Inferior parietal cortex (tissue), 1 donor: Measurements from ENCODE around the gene RUNX3.

ENCODE experiments used
- DNase-seq: peaks from one replicate; pipeline ENCODE4 v3.0.0-alpha.2; 2016; ENCODE audit errors: extremely low spot score

The RUNX3 gene

DNA sequence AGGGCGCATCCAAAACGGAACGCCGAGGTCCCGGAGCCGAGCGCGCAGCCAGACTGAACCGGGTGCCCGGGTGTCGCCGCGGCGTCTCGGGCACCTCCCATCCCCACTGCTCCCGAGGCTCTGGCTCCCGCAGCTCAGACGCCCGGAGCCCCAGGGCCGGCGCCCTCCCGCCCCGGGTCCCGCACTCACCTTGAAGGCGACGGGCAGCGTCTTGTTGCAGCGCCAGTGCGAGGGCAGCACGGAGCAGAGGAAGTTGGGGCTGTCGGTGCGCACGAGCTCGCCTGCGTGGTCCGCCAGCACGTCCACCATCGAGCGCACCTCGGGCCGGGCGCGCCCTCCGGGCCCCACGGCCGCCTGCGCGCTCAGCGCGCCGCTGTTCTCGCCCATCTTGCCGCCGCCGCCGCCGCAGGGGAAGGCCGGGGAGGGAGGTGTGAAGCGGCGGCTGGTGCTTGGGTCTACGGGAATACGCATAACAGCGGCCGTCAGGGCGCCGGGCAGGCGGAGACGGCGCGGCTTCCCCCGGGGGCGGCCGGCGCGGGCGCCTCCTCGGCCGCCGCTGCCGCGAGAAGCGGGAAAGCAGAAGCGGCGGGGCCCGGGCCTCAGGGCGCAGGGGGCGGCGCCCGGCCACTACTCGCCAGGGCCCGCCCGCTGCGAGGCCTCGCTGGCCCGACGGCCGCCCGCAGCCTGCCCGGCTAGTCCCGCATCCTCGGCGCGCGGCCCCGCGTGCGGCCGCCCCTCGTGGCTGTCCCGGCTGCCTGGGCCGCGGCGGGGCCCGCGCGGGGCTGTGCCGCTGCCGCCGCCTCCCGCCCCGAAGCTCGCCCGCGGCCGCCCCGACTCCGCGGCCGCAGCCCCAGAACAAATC is 447 bp downstream of the RUNX3 start:
- no peak for DNase-seq

DNA sequence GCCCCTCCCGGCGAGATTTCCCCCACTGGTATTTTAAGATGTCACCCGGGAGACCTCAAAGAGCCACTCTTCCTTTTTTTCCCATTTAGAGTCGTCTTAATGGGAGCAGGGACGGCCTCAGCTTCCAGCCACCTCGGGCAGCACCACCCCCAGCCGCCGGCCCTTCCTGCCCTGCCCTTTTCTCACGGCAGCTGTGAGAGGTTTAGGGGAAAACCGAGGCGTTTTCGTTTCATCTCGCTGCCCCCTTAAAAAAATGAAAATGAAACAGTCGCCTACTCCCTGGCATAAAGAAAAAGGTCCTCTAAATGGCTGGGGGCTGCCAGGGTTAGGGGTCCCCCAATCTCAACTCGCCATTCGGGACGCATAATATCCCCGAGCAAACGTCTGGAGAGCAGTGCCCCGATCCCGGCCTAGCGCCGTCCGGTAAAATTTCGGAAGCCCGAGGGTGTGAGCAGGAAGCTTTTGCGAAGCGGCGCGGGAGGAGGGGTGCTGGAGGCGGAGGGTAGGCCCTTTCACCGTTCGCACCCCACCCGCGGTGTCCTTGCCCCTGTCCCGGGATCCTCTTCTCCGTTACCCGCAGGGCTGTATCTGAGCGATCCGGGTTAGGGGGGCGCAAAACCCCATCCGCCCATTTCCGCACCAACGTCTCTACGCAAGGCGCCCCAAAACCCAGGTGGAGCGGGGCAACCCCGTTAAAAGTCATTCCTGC is 1.2 kb downstream of the RUNX3 start:
- DNase-seq: no peak

DNA sequence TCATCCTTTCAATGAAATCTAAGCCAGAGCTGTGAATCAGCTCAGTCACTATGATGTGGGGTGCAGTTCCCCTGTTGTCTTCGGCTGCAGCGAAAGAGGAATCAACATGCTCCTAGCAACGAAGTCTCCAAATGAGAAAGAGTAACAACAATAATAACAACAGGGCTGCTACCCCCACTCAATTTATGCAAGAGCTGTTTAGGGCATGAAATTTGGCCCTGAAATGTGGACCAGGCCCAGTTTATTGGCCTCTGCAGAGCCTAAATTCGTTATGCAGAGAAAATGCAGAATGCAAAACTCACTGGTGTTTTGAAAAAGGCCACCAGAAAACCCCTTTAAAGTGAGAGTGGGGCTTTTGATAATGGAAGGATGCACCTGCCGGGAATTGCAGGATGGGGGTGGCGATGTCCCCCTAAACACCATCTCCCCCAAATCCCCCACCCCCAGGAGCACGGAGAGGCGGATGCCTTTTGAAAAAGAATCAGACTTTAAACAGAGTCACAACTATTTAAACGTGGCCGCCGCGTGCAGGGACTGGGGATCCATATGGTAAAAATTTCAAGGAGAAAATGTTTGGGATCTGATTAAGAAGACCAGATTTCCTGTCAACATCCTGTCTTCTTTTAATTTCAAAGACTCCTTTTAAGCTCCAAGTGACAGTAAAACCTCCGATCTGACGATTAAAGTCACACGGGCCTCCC is 1.9 kb downstream of the RUNX3 start:
- no peak for DNase-seq

DNA sequence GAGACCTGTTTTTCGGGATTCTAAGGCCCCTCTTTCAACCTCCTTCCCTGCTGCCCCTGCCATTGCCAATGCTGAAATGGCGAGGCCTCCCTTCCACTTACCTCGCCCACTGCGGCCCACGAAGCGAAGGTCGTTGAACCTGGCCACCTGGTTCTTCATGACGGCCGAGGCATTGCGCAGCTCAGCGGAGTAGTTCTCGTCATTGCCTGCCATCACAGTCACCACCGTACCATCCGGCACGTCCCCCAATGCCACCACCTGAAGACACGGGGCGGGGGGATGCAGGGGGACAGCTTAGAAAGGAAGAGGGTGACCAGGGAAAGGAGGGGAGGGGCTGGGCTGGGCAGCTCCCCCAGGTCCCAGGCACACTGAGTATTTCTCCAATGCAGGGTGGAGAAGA is 2.6 kb downstream of the RUNX3 start:
- DNase-seq: no peak

DNA sequence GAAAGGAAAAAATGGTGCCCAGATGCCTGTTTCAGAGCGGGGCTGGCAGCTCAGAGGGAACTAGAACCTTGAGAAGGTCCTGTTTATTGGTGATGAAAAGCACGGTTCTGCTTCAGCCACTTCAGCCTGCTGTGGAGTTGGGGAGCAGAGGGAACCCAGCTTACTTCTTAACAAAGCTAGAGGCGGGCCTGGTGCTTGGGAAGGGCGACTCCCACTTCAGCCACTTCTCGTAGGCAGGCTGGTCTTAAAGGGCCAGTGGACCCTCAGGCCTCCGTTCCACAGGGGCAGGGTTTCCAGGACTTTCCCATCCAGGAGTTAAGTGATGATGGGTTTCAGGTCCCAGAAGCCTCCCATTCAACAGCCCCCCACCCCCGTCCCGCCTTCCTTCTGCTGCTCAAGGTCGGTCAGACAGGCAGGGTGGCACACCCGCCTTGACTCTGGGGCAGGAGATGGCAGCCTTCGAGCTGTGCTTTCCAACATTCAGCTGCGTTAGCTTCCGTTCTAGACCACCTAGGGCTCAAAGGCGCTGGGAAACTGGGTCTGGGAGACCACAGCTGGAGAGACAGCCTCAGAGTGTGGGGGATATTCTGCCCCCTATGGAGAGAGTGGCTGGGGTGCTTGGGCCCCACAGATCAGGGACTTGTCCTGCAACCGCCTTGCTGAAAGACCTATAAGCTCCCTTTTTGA is 3.4 kb downstream of the RUNX3 start:
- DNase-seq: no peak

DNA sequence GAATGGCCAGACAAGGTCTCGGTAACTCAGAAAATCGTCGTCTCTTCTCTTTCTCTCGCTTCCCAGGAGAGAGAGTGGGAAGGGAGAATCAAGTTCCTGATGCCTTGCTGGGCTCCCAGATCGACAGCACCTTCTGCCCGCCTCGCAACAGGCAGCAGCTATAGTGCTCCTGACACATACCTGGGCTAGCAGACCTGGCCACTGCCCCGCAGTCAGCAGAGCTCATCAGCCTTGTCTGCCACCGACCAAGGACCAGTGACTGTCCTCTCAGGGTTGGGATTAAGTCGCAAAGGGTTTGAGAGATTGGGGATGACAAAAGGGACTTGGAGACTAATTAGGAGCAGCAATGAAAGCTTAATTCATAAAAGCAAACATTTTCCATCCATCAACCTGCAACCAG is 4.1 kb downstream of the RUNX3 start:
- DNase-seq: no peak

DNA sequence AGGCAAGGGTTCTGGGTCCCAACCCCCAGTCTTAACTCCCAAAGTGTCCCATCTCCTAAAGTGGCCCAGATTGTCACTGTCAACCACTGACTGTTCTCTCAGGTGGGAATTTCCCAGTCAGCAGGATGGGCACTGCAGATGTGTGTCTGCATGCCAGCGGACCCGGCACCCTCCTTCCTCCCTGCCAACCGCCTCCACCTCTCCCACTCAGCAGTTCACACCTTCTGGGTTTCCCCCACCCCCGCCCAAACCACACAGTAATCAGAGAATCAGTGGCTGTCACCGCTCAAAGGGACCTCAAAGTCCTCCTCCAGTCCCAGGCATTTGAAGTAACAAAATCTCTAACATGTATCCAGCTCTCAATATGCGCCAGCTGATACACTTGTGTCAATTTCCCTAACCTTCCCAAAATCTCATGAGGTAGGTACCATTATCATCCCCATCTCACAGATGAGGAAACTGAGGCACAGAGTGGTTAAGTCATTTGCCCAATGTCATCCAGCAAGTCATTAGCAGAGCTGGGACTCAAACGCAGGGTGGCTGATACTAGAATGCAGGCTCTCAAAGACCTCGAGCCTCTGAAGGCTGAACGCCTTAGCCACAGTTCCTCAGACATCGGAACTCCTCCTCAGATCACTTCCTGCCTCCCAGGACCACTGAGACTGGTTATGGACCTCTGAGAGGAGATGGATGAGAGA is 4.8 kb downstream of the RUNX3 start:
- DNase-seq: no peak

DNA sequence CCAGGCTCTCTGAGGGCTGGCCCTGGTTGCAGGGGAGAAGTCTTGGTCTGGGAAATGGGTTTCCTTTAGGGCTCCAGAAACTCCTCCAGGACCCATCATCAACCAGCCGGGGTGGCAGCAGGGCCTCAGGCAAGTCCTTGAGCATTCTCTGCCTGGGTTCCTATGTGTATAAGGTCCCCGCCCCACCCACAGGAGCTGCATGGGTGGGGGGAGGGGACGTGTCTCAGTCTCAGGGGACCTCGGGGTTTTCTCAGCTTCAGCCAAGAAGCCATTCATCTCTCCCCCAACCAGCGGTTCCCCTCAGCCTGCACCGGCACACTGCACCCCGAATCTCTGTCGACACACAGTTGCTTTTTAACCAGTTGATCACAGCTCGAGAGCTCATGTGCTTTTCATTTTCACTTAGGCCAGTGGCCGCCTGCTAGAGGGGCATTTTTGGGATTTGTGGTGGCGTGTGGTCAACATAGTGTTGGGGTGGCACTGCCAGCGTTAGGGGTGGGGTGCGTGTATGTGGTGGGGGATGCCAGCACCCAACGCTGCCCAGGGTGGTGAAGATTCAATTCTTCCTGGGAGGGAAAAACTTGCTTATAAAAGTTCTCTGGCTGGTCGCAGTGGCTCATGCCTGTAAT is 6.5 kb downstream of the RUNX3 start:
- no peak for DNase-seq

DNA sequence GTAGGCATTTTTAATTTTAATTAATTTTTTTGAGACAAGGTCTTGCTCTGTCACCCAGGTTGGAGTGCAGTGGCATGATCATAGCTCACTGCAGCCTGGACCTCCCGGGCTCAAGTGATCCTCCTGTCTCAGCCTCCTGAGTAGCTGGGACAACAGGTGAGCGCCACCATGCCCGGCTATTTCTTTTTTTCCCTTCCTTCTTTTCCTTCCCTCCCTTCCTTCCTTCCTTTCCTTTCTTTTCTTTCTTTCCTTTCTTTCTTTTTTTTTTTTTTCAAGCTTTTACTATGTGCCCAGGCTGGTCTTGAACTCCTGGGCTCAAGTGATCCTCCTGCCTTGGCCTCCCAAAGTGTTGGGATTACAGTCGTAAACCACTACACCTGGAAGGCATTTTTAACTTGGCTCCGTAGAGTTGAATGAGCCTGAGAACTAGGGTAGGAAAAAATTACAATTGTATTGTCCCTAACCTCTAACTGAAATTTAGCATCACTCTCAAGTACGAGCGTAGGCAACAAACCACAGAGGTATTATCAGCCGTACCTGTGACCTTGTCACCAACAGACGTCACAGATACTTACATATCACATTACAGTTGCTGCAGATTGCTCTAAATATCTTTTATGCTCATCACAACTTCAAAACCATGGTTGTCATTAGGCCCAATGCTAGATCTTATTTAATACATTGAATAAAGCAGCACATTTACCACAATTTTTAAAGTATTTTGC is 8.0 kb downstream of the RUNX3 start:
- no peak for DNase-seq

DNA sequence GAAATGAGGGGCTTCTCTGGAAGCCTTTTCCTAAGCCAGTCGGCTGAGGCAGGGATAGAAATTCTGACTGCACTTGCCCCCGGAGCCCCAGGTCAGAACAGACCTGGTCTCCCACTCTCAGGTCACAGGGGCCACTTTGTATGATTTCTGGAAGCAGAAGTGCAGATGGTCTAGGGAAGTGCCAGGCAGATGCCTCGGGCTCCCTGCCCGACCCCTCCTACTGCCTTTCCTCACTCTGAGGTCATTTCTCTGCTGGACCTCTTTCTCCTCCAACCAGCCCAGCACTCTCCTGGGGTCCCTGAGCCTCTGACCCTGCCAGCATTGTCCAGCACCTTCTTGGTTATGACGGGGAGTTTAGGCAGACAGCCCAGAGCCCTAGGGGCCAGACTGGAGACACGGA is 8.7 kb downstream of the RUNX3 start:
- DNase-seq: no peak

DNA sequence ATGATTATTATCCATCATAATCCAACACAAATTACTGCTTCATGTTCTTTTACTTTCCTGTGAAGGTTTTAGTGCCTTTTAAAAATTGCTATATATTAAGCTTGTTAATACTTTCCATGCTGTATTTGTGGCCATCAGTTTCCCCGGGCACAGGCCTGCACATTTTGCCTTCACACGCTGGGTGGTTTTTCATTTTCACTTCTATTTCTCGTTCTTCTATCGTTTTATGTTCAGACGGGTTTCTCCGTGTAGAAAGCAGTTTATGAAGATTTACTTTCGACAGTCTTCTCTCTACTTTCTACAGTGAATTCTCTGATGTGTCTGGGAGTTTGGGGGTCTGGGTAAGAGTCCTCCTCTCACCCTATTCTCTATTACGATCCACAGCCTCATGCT is 9.5 kb downstream of the RUNX3 start:
- DNase-seq: no peak

DNA sequence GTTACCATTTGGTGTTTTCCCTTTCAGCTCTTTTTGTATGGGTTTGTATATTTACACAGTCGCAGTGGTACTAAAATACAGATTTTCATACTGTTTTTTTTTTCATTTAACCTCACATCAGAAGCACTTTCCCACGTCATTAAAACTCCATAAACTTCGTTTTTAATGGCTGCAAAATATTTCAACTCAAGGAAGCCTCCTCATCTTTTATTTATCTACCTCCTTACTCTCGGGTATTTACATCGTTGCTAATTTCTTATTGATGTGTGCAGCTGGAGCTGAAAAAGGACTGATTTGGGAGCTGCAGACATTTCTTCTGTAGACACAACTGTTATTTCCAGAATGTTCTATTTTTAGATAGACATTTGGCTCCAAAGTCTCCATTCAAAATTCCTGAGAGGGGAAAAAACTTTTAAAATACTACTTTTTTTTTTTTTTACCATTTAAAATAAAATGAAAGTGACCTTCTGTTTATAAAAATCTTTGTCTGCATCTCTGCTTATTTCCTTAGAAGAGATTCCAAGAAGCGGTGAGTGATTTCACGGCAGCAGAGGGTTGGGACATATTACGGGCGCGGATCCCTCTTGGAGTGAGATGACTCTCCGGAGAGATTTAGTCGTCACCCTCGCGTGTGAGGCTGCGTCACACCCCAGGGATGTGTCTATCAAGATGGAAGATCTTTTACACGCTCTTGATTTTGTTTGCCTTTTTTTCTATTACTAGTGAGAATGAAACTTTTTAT is 10.1 kb downstream of the RUNX3 start:
- no peak for DNase-seq

DNA sequence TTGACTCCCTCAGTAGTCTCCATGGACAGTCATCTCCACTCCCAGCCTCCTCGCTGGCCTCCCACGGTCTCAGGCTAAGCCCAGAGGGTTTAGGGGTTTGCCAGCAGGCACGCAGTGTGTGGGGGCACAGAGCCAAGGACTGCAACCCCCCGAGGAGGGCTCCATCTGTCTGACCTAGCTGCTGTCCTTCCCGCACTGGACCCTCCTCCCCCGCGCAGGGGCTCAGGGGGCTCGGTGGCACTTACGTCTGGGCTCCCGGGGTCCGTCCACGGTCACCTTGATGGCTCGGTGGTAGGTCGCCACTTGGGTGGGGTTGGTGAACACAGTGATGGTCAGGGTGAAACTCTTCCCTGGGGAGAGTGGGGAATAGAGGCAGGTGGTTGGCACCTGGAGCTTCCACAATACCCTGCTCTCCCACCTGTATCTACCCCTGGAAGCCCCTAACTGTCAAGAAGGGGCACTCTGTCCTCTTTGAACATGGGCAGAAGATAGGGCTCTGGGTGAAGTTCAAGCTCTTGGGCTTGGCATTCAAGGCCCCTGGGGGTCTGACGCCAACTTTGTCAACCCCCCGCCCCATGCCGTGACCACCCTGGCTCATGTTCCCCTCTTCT is 11.0 kb downstream of the RUNX3 start:
- no peak for DNase-seq

DNA sequence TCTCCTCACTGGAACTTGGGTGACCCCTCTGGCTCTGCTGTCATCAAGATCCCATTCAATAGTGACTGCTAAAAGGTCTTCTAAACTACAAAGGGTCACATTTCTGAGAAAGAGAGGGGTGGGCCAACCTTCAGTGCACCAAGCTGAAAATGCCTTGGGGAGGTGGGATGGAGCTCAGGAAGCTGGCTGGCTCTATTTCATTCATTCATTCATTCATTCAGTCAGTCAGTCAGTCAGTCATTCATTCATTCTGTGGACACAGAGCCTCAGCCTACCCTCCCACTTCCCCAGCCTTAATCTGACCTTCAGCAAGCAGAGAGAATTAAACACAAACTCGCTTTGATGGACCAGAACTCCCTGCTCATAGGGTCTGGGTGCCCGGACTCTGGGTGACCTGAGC is 11.7 kb downstream of the RUNX3 start:
- DNase-seq: no peak

DNA sequence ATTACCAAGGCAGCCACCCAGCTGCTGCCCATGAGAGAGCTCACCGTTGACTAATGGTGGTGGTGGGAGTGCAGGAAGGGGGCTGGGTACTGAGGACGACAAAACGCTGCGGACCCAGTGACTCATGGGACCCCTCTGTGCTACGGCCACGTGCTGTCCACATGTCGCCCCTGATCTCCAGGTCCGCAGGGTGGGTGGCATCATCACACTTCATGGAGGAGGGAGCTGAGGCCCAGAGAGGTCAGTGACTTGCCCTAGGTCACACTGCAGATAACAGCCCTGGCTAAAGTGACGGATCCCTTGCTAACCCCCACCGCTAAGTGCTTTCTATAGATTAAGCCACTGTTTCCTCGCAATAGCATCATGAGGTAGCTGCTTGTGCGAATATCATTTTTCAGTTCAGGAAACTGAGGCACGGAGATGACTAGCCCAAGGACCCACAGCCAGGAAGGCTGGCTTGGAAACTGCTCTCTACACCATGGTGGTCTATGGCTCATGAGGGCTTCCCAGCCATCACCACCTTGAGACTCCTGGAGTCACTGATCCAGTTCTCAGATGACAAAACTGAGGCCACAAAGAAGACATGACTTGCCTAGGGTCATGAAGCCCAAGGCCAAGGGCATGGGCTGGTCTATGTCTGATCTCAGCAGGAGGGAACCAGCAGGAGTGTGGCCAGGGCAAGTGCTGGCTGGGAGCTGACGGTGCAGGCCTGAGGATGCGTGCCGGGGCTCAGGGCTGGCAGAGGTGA is 12.6 kb downstream of the RUNX3 start:
- no peak for DNase-seq

DNA sequence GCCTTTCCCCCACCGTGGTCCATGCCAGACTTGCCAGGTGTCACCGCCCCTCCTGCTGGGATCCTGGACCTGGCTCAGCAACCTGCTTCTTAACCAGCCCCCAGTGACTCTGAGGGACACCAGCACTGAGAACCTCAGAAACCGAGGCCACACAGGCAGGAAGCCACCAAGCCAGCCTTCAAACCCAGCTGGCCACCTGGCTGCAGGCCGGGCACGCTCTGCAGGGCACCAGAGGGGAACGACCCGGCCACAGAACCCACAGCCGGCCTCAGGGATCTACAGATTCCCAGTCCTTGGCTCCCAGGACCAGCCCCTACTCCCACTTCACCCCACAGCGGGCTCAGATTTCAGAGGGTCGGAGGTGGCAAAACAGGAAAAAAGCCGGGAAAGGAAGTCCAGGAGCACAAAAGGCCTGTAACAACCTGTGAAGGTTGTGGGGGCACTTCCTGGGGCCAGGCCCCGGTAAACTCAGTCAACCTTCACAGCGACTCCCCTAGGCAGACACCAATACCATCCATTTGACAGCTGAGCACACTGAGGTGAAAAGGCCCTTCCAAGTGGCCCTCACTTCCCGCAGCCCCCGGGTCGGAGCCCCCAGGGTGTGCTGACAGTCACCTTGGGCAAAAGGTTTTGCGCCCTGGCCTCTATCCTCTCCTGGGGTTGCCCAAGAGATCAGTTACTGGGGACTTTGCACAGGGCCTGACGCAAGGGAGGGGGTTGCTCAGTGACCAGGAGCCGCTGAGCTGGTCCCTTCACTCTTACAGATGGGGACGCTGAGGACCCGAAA is 14.1 kb downstream of the RUNX3 start:
- no peak for DNase-seq

DNA sequence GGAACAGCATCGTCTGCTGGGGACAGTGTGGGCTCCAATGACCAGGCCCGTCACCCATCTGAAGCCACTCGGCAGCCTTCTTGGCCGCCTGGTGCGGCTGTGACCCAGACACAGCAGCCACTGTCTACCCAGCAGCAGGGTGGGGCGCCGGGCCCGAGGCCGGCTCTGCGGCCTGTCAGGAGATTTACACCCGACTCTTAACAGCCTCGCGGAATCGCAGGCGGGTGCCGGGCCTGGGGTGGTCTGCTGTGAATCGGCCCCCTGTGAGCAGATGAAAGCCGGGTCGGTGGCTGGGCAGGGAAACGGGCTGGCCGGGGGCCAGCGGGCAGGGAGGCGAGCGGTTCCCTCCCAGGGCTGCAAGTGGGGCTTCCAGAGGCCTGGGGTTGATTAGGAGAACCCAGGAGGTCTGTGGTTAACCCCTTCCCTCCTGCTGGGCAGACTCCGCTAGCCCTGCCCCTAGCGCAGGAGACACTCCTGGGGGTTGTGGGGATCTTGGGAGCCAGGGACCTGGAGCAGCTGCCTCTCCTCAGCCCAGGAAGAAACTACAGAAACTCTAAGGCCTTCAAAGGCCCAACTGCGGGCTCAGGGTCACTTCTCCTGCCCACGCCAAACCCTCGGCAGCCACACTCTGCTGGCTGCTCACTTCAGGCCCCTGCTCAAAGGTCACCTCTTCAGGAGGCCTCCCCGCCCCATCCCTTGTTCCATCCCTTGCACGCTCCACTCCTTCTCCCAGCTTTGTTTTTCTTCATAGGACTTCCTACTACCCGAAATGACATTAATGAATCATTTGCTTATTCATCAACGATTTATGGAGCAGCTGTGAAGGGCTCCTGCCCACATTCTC is 15.6 kb downstream of the RUNX3 start:
- DNase-seq: no peak
